ENCODE data around the gene CACNB4.
"Not testable (repeated sequence)": the region's sequence is repeated elsewhere in the genome, so short reads cannot be mapped to it uniquely, and the experiment has no call there.

CACNB4 gene

GRCh38 chr2:152054593-152054992 is 44.3 kb downstream of the CACNB4 start:
- in situ Hi-C loops (cut with HindIII; ENCODE audit: low sequenced_read_pairs) = no loop called here

- in situ Hi-C loops (cut with HindIII; ENCODE audit: low sequenced_read_pairs) = no loop called here
Observed at GRCh38 chr2:152051436-152051835, 47.4 kb downstream of the CACNB4 start.

DNA sequence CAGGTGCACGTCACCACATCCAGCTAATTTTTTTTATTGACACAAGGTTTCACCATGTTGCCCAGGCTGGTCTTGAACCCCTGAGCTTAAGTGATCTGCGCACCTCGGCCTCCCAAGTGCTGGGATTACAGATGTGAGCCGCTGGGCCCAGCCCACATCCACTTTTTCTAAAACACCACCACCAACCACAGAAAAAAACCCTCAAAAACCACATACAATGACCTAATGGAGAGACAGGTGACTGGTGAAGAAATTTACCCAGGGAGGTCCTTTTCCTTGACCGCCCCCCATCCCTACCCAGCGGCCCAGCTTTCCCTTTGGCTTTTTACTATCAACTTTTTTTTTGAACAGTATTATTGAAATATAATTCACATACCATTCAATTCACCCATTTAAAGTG is 47.9 kb downstream of the CACNB4 start:
- in situ Hi-C loops (cut with HindIII; ENCODE audit: low sequenced_read_pairs) = no loop called here

- in situ Hi-C loops (cut with HindIII; ENCODE audit: low sequenced_read_pairs) = no loop called here
Observed at GRCh38 chr2:152050341-152050740, 48.5 kb downstream of the CACNB4 start.

DNA sequence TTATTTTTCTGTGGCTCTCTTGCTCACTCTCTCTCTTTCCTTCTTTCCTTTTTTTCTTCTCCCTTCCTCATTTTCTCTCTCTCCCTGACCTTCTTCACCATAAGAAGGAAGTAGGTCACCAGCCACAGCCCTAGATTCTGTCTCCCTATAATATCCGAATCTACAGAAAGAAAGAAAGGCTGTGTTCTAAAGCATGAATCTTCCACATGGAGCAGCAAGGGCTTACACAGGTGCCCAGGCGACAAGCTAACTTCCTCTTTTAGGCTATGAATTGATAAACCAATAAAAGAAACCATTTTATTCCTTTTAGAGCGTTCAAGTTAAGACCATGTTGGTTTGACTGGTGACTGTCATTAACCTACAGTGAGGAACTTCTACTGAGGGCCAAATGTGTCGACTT is 49.3 kb downstream of the CACNB4 start:
- in situ Hi-C loops (cut with HindIII; ENCODE audit: low sequenced_read_pairs) = no loop called here

DNA sequence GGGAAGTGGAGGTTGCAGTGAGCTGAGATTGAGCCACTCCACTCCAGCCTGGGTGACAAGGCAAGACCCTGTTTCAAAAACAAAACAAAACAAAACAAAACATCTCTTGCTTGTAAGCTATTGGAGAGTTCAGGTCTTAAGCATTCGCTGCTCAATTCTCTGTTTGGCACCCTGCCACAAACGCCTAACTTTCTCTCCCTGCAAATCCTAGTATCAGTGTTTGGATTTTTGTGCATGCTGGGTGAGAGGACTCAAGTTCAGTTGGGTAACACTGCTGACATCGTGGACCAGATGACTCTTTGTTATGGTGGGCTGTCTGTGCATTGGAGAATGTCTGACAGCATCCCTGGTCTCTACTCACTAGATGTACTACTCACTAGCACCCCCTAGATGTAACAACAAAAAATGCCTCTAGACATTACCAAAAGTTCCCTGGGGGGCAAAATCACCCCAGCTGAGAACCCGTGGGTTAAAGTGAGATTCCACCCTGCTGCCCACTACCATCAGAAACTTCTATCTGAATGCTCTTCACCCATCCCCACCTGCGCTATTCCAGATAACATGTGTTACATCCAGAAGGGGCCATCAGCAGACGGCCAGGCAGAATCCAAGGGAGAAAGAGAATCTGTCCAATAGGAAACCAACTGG is 50.9 kb downstream of the CACNB4 start:
- in situ Hi-C loops (cut with HindIII; ENCODE audit: low sequenced_read_pairs) = no loop called here

GRCh38 chr2:152046940-152047339 is 51.9 kb downstream of the CACNB4 start:
- in situ Hi-C loops (cut with HindIII; ENCODE audit: low sequenced_read_pairs) = no loop called here

DNA sequence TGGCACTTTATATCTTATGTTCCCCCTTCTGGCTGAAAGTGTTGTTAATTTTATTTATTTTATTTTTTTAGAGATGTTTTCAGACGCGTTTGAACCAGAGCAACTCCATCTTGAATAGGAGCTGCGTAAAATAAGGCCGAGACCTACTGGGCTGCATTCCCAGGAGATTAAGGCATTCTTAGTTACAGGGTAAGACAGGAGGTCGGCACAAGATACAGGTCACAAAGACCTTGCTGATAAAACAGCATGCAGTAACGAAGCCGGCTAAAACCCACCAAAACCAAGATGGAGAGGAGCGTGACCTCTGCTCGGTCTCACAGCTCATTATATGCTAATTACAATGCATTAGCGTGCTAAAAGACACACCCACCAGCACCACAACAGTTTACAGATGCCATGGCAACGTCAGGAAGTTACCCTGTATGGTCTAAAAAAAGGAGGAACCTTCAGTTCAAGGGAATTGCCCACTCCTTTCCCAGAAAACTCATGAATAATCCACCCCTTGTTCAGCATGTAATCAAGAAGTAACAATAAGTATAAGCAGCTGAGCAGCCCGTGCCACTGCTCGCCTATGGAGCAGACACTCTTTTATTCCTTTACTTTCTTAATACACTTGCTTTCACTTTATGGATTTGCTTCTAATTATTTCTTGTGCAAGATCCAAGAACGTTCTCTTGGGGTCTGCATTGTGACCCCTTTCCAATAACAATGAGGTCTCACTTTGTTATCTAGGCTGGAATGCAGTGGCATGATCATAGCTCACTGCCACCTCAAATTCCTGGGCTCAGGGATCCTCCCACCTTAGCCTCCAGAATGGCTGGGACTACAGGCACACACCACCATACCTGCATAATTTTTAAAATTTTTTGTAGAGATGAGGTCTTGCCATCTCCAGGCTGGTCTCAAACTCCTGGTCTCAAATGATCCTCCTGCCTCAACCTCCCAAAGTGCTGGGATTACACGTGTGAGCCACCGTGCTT is 55.9 kb downstream of the CACNB4 start:
- in situ Hi-C loops (cut with HindIII; ENCODE audit: low sequenced_read_pairs) = no loop called here

- in situ Hi-C loops (cut with HindIII; ENCODE audit: low sequenced_read_pairs) = no loop called here
Observed at GRCh38 chr2:152038441-152038958, 60.3 kb downstream of the CACNB4 start.

GRCh38 chr2:152037743-152038435 is 61.0 kb downstream of the CACNB4 start:
- in situ Hi-C loops (cut with HindIII; ENCODE audit: low sequenced_read_pairs) = no loop called here

GRCh38 chr2:152036611-152037469 is 62.0 kb downstream of the CACNB4 start:
- in situ Hi-C loops (cut with HindIII; ENCODE audit: low sequenced_read_pairs) = no loop called here

GRCh38 chr2:152034257-152034801 is 64.5 kb downstream of the CACNB4 start:
- in situ Hi-C loops (cut with HindIII; ENCODE audit: low sequenced_read_pairs) = no loop called here

DNA sequence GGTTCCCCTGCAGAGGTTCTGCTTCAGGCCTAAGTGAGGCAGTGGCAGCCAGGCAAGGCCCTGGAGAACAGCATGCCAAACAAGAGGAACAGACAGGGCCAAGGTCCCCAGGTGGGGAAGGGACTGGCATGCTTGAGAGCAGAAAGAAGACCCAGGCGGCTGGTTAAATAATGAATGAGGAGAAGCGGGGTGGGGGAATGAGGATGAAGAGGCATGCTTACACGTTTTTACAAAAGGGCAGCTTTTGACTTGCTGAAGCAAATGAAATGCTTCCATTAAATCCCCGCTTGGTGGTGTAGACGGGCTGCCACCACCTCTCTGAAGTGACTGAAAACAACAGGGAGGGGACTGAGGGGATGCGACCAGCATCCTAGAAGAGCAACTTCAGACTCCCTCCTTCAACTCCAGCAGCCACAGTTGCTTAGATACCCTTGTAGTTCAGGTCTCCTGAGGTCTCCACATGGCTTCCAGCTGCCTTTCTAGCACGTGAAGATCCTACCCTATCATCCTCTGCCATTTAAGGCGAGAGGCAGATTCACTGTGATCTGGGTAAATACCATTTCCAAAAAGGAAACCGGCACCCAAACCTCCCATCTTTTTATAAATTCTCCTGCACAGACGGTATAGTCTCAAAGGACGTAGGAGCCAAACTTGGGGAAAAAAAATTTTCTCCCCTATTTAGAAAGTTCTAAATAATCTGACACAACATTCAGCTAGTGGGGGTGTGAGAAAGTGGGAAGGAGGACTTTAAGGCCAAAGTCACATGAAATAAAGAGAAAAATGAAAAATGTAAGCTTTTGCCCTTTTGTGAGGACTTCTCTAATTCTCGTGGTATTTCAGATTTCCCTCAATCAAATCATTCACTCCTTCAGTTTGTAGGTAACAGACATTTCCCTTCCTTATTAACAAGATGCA is 65.6 kb downstream of the CACNB4 start:
- in situ Hi-C loops (cut with HindIII; ENCODE audit: low sequenced_read_pairs) = no loop called here

- in situ Hi-C loops (cut with HindIII; ENCODE audit: low sequenced_read_pairs) = no loop called here
Observed at GRCh38 chr2:152031747-152032306, 67.0 kb downstream of the CACNB4 start.

- in situ Hi-C loops (cut with HindIII; ENCODE audit: low sequenced_read_pairs) = not testable (repeated sequence)
Observed at GRCh38 chr2:152030596-152031328, 68.1 kb downstream of the CACNB4 start.

DNA sequence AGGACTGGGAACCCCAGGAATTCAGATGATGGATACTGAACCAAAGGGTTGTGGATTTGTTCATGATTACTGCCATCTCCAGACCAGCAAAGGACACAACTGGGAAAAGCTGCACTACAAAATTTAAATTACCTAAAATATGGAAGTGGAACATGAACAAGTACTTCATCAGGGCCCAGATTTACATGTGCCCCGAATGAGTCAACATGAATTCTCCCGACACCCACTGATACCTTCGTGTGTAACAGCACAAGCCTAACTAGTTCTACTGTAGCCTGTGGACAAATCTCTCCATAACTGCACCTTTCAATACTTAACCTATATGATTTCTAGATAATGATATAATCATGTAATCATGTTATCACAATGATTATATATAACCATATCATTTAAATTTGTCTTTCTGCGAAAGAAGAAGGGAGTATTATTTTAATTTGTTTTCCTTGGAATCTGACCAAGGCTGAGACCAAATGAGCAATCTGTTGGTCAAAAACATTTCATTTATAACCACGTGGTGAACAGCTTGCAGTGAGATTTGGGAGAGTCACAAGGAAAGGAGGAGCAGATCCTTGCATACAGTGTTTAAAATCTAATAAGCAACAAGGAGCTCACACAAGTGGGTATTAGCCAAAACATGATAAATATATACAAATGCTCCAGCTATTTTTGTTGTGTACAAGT is 70.5 kb downstream of the CACNB4 start:
- in situ Hi-C loops (cut with HindIII; ENCODE audit: low sequenced_read_pairs) = no loop called here

- in situ Hi-C loops (cut with HindIII; ENCODE audit: low sequenced_read_pairs) = no loop called here
Observed at GRCh38 chr2:152025678-152026287, 73.1 kb downstream of the CACNB4 start.

All from DLD1 (cell line).